ENCODE data around the gene MICU2. TPM values are rescaled to one million over a fixed set of nuclear protein-coding genes. Genes with fewer than 3 reads are reported as not detected.
"Not testable (repeated sequence)": the region's sequence is repeated elsewhere in the genome, so short reads cannot be mapped to it uniquely, and the experiment has no call there.

Gene MICU2
- total RNA-seq, 1 donor from 2014 or later = 43.6 TPM

- no peak for DNase-seq
Measured at GRCh38 chr13:21594715-21595545, 9.0 kb downstream of the MICU2 start.

DNA sequence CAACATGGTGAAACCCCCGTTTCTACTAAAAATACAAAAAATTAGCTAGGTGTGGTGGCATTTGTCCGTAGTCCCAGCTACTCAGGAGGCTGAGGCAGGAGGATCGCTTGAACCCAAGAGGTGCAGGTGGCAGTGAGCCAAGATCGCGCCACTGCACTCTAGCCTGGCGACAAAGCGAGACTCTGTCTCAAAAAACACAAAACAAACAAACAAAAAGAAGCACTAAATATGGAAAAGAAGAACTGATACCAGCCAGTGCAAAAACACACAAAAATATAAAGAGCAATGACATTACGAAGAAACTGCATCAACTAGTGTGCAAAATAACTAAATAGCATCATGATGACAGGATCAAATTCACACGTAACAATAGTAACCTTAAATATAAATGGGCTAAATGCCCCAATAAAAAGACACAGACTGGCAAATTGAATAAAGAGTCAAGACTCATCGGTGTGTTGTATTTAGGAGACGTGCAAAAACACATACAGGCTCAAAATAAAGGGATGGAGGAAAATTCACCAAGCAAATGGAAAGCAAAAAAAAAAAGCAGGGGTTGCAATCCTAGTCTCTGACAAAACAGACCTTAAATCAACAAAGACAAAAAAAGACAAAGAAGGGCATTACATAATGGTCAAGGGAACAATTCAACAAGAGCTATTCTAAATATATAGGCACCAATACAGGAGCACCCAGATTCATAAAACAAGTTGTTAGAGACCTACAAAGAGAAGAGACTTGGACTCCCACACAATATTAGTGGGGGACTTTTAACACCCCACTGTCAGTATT lies 13.1 kb downstream of the MICU2 start:
- DNase-seq = not testable (repeated sequence)

GRCh38 chr13:21590231-21590630 lies 13.7 kb downstream of the MICU2 start:
- no peak for DNase-seq

DNA sequence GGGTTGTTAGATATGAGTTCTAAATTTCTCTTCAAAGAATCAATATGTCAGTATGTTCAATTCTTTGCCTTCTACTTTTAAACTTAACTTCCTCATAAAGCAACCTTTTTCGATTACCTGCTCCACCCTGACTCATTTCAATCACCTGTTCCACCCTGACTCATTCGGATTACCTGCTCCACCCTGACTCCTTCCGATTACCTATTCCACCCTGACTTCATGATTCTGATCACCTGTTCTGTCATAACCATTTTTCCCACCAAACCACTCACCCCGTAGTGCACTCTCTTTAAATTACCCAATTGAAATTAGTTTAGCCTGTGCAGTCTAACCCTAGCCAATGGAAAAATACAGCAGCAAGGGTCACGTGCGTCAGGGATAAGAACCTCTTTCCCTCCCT lies 14.5 kb downstream of the MICU2 start:
- not testable (repeated sequence) for DNase-seq

- DNase-seq = not testable (repeated sequence)
Measured at GRCh38 chr13:21588411-21588810, 15.6 kb downstream of the MICU2 start.

DNA sequence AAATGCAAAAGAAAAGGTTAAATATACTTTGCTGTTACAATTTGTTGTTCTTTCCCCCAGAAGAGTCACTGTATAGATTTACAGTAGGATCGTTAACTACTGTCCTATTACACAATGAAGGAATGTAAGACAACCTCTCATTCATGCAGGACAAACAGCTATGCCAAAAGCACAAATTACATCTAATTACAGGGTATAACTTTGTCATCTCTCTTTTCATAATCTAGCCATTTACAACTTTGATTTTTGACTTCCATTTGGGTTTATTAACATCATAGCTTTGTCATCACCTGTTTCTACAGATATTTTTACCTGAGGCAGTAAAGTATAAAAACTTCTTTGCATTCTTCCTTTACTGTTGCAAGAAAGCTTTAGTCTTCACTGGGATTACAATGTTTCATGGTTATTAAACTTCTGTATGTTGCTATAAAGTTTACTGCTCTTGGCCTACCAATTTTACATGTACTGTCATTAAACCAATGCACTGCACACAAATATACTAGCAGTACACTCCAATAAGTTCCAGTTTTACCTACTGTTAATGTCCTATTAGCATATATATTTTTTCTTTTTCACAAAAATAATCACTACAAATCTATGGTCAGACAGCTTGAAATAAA lies 18.9 kb downstream of the MICU2 start:
- no peak for DNase-seq

DNA sequence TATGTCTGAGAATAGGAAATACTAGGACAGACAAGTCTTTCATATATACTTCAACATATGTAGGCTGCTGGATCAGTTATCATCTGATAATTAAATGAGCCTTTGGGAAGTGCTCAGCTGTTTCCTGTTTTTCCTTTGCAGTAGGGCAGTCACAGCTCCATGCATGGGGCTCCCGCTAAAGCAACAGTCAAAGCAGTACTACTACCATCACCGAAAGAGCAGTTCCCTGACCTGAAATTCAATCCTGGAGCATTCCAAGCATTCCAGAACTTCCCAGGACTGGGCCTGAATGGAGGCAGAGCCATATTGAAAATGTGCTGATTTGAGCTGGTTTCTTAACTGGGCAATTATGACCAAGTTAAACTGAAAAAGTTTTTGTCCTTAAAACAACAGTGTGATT lies 20.5 kb downstream of the MICU2 start:
- peak; percentile 10 for DNase-seq

GRCh38 chr13:21580736-21581135 lies 23.2 kb downstream of the MICU2 start:
- DNase-seq = no peak

- DNase-seq = no peak
Measured at GRCh38 chr13:21579754-21580316, 24.1 kb downstream of the MICU2 start.

- no peak for DNase-seq
Measured at GRCh38 chr13:21578748-21579147, 25.2 kb downstream of the MICU2 start.

DNA sequence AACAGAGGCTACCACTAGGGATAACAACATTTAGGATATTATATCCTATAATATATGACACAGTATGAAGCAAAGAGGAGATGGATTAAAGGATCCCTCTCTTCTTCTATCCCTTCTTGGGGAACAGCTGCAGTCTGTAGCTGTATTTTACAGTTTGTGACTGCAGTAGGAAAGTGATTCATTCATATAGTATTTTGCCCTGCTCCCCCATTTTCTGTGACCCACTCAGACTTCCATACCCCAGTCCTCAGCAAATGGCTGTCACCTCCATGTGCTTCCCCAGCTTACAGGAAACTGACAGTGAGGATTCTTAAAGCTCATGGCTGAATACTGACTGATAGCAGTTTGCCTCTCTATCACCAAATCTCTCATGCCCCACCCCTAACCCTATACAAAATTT lies 27.5 kb downstream of the MICU2 start:
- no peak for DNase-seq

DNA sequence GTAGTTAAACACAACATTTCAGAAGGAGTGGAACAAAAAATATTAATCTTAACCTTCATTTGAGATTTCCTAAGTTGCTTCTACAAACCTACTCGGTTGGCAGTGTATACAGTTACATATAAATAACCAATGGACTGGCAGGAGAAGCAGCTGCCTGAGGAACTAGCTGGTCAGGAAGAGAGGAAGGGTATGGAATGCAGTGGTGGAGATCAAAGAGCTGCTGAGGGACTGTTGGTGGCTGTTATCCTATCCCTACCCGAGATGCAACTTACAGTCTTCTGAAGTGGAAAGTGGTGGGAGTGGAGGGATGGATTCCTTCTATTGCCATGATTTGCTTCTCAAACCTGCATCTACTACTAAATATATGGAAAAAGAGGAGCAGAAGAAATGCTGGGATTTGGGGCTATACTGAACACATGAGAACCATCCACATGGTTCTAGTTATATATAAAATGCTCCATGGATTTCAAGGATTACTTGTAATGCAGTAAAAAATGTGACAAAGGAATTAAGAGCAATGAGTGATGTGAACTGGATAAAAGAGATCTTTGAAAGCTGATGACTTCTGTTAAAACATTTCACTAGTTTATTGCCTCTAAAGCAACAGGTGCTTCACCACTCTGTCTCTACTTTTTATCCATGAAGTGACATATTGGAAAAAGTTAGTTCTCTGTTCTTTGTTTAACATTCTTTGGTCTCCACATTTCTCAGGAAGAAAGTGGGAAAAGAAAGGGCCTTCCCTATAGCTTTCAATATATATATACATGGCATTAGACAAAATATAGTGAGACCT lies 29.9 kb downstream of the MICU2 start:
- no peak for DNase-seq

GRCh38 chr13:21569686-21570085 lies 34.3 kb downstream of the MICU2 start:
- no peak for DNase-seq

- DNase-seq = no peak
Measured at GRCh38 chr13:21568854-21569253, 35.1 kb downstream of the MICU2 start.

DNA sequence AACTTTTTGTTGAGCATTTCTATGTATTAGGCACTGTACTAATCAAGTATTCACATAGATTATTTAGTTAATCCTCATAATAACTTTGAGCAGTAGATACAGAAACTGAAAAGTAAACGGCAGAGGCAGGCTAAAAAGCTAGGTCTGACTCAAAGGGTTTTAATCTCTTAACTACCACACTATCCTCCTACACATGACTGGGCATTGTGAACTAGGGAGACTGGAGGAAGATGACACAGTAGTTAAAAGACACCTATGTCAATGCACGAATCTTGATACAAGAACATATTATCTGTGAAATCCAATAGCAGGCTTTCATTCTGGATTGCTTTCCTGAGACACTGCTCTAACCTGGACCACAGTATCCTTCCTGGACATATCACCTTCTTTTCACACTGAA lies 36.3 kb downstream of the MICU2 start:
- no peak for DNase-seq

- DNase-seq = no peak
Measured at GRCh38 chr13:21557995-21558394, 46.0 kb downstream of the MICU2 start.

- DNase-seq = no peak
Measured at GRCh38 chr13:21556051-21556450, 47.9 kb downstream of the MICU2 start.

DNA sequence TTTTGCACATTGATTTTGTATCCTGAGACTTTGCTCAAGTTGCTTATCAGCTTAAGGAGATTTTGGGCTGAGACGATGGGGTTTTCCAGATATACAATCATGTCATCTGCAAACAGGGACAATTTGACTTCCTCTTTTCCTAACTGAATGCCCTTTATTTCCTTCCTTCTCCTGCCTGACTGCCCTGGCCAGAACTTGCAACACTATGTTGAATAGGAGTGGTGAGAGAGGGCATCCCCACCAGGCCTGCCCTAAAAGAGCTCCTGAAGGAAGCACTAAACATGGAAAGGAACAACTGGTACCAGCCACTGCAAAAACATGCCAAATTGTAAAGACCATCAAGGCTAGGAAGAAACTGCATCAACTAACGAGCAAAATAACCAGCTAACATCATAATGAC lies 50.7 kb downstream of the MICU2 start:
- DNase-seq = not testable (repeated sequence)

DNA sequence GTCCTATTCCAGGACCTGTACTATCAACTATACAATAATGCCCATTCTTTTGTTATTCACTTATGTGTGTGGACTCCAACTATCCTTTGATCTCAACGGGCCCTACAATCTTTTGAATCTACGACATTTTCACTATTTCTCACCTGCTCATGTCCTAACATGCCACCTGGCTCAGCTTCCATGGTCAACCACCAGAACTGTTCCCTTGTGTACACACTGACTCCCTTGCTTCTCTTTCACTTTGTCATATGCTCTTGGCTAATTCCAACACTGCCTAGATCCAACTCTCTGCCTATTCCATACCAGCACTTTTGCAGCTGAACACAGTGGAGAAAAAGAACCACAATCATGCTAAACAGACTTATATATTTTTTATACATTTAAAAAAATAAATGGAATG lies 53.1 kb downstream of the MICU2 start:
- DNase-seq = no peak

DNA sequence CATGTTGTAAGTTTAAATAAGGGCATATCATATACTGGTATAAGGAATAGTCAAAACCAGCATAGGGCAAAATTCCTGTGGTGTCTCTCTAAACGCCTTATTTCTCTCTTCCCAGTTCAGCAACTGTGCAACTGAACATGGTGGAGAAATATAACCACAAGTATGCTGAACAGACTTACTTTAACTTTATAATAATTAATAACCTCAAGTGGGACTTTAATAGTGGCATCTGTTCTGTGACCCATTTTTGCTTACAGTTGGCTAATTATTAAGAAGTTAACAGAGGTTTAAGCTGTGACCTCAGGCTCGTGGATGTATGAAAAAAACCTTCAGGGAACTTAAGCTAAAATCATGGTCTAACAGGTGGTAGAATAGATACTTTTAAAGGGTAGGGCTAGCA lies 54.3 kb downstream of the MICU2 start:
- no peak for DNase-seq

- no peak for DNase-seq
Measured at GRCh38 chr13:21548577-21548976, 55.4 kb downstream of the MICU2 start.

GRCh38 chr13:21546372-21546771 lies 57.6 kb downstream of the MICU2 start:
- DNase-seq = no peak

Measured in skin of body (tissue), 2 donors.